HG03354 (cell line): Measurements from ENCODE around the gene ASAP2.

Experiments used
- ATAC-seq: cut with Tn5 transposase; IDR thresholded peaks from one replicate; pipeline ENCODE4 v1.9.1; 2021; ENCODE audit warnings: mild to moderate bottlenecking; ENCODE audit not compliant: unreplicated experiment, poor library complexity, severe bottlenecking

Gene ASAP2

DNA sequence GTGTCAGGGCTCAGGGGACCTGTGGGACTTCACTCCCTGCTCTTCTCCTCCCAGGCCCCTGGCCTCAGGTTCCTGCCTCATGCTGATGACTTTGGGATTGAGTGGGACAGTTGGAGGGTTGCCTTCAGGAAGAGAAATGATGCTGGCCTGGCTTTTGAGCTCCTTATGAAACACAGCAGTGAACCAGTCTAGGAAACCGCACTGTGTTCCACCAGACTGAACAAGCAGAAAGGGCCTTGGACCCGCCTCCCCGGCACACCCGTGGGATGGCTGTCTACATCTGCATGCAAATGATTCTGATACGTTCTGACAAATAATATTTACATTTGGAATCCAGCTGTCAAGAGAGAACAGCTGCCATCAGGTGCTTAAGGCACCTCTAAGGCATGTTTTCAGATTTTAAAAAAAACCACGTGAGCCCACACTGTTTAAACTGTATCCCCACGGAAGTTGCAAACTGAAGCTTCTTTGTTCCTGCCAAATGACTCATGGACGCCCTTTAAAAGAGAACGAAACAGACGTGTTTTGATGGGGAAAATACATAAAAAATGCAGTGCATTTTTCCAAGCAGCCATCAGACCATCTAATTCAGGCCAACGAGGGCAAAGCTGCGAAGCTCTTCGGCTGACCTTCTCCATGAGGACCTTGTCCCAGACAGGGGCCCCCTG is 27.6 kb upstream of the ASAP2 start:
- peak; percentile 77 for ATAC-seq

DNA sequence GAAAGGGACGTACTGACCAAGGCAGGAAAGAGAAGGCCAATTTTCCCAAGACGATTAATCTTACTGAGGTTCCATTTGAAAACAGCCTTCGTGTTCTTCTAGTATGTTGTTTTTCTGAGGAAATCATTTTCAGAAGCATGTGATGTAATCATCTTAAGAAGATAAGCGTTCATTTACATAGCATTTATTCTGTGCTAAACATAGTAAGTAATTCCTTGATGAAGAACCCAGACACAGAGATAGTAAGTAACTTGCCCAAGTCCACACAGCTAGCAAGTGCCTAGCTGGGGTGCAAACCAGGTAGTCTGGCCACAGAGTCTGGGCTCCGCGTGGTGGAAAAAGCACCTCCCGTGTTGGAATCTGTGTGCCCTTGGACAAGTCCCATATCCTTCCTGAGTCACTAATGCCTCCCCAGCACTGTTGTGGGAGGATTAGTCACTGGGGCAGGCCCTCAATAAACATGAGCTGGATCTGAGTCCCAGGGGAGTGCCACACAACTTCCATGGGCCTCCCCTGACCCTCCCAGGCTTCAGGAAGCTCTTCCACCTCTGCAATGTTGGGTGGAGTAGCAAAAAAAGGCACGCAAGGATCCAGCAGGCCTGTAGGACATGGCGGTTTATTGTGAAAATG is 26.9 kb upstream of the ASAP2 start:
- ATAC-seq: no peak

DNA sequence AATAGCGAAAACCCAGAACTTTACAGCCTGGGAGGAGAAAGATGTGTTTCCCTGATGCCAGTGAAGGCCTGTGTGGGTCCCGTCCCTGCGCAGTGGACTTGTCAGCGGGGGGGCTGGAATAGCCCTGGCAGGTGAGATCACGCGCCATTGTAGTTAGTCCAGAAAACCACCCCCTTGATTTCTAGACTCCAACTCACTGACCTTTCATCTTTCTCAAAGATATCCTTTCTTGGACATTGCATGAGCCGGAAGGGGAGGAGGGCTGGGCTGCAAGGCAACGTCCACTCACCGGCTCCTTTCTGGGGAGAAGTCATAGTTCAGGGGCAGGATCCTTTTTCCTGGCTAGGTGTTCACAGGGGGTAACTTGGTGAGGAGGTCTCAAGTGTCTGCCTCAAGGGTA is 22.3 kb upstream of the ASAP2 start:
- no peak for ATAC-seq

DNA sequence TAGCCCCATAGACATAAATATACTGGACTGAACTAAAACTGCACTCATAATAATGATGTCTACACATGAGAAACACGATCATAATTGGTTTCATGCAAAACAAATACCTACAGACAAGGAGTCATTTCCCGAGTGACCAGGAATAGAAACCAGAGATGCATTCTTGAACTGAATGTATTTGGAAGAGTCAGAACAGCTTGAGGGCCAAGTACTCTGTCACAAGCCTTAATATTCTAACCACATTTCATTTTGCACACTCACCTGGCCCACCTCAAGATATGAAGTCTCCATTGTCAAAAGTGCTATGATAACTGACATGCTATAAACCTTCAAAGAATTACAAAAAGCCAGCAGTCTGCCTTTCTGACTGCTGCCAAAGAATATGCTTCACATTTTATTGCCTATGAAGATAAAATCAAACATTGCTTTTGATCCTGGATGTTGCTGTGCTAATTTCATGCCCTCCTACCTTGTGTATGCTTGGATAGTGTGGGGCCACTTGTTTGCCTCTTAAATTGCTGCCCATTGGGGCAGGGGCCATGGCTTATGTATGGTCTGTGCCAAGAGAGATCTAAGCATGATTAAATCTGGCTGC is 18.9 kb upstream of the ASAP2 start:
- no peak for ATAC-seq

DNA sequence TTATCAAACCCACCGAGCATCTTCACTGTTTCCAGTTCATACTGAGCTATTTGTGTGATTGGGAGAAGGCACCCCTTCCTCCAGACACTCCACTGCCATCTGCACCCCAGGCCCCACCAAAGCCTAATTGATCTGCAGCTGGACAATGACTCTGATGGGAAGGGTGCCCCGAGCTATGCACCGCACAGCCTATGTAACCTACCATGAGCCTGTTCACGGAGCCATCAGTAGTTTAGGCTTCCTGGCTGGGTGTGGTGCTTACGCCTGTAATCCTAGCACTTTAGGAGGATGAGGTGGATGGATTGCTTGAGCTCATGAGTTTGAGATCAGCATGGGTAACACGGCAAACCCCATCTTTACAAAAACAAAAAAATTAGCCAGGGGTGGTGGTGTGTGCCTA is 17.8 kb upstream of the ASAP2 start:
- ATAC-seq: no peak

DNA sequence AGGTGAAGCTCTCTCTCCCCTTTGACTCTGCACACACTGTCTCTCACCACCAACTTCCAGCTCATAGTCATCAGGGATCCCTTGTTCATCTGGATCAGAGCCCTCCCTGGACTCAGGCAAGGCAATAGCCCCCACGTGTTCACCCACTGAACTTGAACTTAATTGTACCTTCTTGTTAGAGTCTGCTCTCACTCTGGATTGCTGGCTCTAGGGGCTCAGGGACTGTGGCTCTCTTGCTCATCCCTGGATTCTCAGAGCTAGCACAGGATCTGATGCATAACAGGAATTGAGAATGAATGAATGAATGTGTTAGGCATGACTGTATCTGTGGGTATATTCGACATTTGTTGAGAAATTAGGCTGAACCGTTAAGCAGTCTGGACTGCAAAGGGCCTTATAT is 16.7 kb upstream of the ASAP2 start:
- no peak for ATAC-seq

DNA sequence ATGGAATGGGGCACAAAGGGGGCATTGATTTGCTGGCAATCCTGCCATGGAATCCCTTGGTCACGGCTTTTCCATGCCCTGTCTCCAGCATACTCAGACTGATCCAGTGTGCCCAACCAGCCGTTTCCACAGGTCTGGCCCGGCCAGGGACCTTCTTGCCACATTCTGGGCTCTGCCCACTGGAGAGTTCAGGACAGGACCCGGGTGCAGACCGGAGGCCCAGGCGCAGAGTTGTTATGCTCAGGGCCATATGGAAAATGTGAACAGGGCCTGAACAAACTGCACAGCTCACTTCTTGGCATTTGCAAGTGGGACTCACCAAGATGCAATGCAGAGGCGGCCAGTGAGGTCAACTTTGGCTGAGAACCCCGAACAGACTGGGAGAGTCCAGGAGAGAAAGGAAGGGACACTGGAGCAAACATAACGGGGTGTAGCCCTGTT is 15.6 kb upstream of the ASAP2 start:
- ATAC-seq: no peak

DNA sequence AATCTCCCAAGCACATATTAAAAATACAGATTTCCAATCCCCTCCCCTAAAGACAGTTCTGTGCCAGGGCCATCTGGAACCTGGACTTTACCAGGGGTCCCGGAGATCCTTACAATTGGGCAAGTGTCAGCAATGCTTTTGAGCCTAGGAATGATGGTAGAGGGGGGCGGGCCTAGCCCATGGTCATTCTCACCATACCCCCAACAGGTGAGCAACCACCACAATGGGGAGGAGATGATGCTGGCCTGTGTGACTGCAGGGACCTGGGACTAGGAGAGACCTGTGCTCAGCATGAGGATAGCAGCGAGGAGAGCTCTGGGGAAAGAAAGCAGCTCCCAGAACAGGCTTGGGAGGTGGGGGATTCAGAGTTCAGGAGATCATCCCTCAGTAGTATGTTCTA is 13.9 kb upstream of the ASAP2 start:
- no peak for ATAC-seq

DNA sequence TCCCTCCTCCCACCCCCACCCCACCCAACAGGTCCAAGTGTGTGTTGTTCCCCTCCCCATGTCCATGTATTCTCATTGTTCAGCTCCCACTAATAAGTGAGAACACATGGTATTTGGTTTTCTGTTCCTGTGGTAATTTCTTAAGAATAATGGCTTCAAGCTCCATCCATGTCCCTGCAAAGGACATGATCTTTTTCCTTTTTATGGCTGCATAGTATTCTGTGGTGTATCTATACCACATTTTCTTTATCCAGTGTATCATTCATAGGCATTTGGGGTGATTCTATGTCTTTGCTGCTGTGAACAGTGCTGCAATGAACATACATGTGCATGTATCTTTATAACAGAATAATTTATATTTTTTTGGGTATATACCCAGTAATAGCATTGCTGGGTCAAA is 12.3 kb upstream of the ASAP2 start:
- ATAC-seq: no peak

DNA sequence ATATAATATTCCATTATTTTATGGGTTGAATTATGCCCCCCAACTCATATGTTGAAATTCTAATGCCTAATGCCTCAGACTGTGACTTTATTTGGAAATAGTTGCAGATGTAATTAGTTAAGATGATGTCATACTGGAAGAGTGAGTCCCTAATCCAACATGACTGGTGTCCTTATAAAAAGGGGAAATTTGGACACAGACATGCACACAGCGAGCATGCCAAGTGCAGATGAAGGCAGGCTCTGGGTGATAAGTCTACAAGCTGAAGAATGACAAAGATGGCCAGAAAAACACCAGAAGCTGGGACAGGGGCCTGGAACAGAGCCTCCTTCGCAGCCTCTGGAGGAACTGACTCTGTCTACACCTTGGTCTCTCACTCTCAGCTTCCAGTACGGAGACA is 10.0 kb upstream of the ASAP2 start:
- no peak for ATAC-seq

DNA sequence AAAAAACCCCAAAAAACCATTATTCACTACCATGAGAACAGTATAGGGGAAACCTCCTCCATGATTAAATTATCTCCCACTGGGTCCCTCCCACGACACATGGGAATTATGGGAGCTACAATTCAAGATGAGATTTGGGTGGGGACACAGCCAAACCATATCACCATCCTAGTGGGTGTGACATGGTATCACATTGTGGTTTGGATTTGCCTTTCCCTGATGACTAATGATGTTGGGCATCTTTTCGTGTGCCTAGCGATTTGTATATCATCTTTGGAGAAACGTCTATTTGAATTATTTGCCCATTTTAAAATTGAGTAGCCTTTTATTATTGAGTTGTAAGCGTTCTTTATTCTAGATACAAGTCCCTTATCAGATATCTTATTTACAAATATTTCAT is 8.7 kb upstream of the ASAP2 start:
- ATAC-seq: no peak

DNA sequence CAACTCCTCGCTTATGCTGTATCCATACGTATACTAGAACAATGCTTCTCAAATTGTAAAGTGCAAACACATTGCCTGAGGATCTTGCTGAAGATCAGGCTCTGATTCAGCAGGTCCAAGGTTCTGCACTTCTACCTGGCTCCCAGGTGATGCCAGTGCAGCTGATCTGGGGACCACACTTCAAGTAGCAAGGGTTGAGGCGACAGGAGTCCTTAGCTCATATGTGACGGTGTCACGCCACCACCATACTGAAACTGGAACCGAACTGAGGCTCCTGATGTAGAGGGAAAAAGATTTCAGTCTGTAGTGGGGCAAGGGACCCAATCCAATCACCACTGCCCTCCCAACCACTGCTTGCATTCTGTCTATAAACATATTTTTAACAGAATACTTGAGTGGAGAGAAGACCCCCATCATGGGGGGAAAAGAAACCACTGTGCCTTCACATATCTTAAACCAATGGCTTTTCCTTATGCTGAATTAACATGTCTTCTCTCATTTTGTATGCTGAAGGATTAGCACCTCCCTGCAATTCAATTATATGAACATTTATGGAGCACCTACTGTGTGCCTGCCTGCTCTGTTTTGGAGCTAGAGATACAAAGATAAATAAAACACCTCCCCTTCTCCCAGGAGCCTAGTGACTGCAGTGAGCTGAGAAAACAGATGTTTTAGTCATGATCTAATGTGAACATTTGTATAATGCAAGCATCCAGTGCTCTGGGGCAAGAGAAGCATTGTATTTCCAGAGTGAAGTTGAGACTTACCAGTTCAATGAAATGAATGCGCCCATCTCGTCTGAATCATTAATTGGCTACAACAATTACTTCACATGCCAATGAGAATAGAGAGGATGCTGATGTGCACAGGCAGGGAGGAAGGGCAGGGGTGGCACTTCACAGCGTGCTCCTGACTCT is 6.6 kb upstream of the ASAP2 start:
- ATAC-seq: no peak

DNA sequence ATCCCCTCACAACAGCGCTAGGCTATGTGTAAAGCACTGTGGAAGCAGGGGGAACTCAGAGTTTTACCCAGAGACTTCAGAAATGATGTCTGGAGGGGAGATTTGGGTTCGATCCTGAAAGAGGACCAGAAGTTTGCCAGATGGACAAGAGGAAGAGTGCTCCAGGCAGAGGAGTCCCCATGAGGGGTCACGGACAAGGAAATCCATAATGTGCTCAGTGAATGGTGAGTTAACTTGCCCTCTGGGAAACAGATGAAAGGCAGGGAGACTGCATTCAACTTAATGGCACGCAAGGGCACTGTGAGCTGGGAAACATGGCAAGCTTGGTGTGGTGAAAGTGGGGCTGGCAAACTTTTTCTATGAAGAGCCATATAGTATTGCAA is 6.0 kb upstream of the ASAP2 start:
- no peak for ATAC-seq

DNA sequence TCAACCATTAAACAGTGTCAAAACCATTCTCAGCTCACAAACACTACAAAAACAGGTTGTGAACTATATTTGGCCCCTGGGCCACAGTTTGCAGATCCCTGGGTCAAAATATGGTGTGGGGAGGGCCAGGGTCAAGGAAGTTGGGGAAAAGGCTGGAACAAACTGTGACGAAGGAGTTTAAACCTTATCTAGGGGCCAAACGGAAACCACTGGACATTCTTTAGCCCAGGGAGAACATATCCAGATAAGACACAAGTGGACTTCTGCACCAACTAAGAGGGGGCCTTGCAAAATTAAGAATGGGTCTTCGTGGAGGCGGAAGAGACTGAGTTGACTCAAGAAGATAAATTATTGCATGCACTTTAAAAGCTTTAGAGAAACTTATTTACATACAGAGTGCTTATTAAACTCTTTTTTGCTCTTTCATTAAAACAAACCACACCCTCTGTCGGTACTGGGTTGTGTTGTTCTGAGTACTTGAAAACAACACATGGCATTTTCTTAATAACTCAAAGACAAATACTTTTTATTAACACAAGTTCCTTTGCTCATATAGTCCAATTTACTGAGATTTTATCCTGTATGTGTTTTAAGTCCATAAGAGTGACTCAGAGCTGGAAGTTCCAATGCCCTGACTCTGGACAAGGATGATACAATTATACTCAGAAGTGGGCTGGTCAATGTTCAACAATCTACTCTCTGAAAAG is 5.3 kb upstream of the ASAP2 start:
- no peak for ATAC-seq

DNA sequence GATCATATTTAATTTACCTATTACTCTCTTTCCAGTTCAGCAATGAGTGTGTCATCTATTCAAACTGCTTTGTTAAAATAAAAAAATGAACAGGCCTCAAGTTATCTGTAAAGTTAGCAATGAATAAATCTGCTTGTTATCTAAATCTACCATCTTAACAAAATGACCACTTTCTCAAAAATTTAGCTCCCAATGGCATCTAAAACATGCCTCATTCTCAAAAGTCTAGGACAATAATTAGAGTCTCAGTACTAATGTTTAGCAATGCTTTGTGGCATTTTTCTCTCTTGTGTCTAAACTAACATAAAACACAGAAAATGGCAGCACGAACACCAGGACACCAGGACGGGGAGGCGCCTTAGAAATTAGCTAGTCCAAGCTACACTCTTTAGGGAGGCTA is 3.6 kb upstream of the ASAP2 start:
- no peak for ATAC-seq

DNA sequence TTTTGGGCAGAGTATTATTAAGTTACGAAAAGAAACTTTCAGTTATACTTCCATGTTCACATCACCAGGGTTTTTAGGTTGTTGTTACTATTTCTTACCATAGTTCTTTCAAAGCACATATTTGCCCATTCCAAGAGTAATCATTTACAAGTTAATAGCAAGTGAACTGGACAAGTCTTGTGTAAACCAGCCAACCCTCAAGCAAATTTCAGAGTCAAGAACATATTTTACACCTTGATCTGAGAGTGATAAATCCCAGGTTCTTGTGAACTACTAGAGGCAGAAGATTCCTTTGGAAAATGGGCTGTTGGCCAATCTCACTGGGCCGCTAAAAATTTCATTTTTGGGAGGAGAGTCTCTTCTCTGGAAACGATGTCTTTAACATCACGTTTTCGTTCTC is 2.7 kb upstream of the ASAP2 start:
- ATAC-seq: no peak

DNA sequence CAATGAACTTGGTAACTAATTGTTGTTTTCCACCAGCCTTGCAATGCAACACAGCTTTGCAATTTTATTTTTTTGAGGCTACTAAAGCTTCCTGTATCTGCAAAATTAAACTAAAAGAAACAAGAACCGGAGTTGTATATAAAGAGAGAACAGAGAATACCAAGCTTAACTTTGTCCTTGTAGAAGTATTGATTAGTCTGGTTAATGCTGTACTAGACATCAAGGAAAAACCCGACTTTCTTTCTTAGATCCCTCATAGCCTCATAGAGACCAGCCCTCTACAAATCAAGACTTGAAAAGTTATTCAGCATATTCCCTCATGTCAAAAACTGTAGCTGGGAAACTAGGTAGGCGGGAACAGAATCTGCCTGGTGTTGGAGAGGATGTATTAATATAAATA is 1.7 kb upstream of the ASAP2 start:
- ATAC-seq: no peak

DNA sequence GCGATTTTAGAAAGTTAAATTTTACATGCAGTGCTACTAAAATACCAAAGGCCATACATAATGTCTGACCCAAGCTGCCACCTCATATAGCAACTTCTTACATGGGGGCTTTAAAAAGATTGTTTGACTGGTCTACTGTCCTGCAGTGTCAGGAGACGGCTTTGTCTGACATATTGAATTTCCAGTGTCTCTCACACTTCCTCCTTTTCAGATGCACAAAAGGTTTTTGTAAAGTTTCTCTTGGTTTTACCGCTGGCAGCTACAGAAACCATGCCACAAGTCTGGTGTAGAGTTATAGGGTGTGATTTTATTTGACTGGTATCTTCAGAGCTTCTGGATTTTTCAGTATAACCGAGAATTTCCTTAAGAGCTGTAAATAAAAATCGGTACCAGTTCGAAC is 1.1 kb upstream of the ASAP2 start:
- no peak for ATAC-seq

DNA sequence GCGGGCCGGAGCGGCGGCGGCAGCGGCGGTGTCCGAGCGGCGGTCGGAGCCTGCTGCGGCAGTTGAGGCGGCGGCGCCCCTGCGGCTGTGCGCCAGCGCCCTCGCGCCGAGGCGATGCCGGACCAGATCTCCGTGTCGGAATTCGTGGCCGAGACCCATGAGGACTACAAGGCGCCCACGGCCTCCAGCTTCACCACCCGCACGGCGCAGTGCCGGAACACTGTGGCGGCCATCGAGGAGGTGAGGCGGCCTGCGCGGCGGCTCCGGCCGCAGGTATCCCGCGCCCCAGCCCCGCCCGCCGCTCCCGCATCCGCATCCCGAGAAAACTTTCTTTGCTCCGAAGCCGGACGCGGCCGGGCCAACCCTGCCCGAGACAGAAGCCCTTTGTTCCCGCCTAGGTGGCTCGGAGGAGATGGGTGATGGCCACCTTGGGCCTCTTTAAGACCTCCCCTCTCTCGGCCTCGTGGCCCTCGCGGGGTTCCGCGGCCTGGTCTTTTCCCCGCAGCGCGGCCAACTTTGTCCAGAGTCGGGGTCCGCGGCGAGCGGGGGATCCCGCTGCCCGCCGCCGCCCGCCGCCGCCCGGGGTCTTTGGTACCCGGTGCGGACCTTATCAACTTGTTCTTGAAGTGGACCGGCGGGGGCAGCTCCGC is 504 bp downstream of the ASAP2 start:
- ATAC-seq: no peak
